PC-9 (cell line): ENCODE measurements around the gene KRTAP5-6.

Source experiments
- EZH2 ChIP-seq: fragments of 200-600 bp; sonication (generic); IDR thresholded peaks from 2 replicates; pipeline ENCODE4 v1.8.0; 2017; ENCODE audit warnings: antibody characterized with exemption, low read depth
- TF ChIP-seq, protein P1 (sequence below): fragments of 200-600 bp; sonication (generic); conservative IDR thresholded peaks from 2 replicates; pipeline ENCODE4 v1.6.1; 2017; ENCODE audit warnings: mixed run types, antibody characterized with exemption, mild to moderate bottlenecking, moderate library complexity

GRCh38 chr11:1714908-1715885, 18.2 kb downstream of the KRTAP5-6 start:
- TF ChIP-seq, protein P1, sequence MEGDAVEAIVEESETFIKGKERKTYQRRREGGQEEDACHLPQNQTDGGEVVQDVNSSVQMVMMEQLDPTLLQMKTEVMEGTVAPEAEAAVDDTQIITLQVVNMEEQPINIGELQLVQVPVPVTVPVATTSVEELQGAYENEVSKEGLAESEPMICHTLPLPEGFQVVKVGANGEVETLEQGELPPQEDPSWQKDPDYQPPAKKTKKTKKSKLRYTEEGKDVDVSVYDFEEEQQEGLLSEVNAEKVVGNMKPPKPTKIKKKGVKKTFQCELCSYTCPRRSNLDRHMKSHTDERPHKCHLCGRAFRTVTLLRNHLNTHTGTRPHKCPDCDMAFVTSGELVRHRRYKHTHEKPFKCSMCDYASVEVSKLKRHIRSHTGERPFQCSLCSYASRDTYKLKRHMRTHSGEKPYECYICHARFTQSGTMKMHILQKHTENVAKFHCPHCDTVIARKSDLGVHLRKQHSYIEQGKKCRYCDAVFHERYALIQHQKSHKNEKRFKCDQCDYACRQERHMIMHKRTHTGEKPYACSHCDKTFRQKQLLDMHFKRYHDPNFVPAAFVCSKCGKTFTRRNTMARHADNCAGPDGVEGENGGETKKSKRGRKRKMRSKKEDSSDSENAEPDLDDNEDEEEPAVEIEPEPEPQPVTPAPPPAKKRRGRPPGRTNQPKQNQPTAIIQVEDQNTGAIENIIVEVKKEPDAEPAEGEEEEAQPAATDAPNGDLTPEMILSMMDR = no peak
- TF ChIP-seq EZH2 = no peak
